Gastroesophageal sphincter (tissue), 4 donors: ENCODE results near the gene PMAIP1. TPM values are rescaled to one million over a fixed set of nuclear protein-coding genes. Genes with fewer than 3 reads are reported as not detected.

Experiments used
- ATAC-seq: fragments of 150-250 bp; one replicate; pipeline ENCODE4 v1.9.1; 2016; ENCODE audit warnings: mild to moderate bottlenecking, moderate library complexity
- H3K27ac ChIP-seq, 4 donors: fragments of 200-600 bp; sonication (generic) in 3 of 4; 1 replicate in 3 of 4; 2 replicates in 1 of 4; pipeline ENCODE4 v1.5.1; 2016 to 2019
- H3K27me3 ChIP-seq: fragments of 200-600 bp; sonication (generic); one replicate; pipeline ENCODE4 v1.5.1; 2019
- H3K36me3 ChIP-seq, 2 donors: fragments of 200-600 bp; sonication (generic); one replicate each; pipeline ENCODE4 v1.5.1; 2019; ENCODE audit warnings: control low read depth in 1 of 2
- H3K4me1 ChIP-seq, 3 donors: fragments of 200-600 bp; sonication (generic); 1 replicate in 2 of 3; 2 replicates in 1 of 3; pipeline ENCODE4 v1.5.1; 2016 to 2019; ENCODE audit warnings: control low read depth in 2 of 3
- H3K4me3 ChIP-seq, 2 donors: fragments of 200-600 bp; sonication (generic); one replicate each; pipeline ENCODE4 v1.5.1; 2019; ENCODE audit warnings: mild to moderate bottlenecking in 1 of 2, moderate library complexity in 1 of 2
- H3K9me3 ChIP-seq, 3 donors: fragments of 200-600 bp; sonication (generic); one replicate each; pipeline ENCODE4 v1.5.1; 2017 to 2019; ENCODE audit warnings: control low read depth in 2 of 3
- EP300 ChIP-seq: sonication (generic); formaldehyde crosslinking; IDR thresholded peaks from one replicate; pipeline ENCODE4 v1.6.1; 2017; ENCODE audit warnings: antibody characterized with exemption, mild to moderate bottlenecking
- POLR2A ChIP-seq, 2 donors: fragments of 450-650 bp; IDR thresholded peaks; one replicate each; pipeline ENCODE4 v1.6.1; 2017; ENCODE audit warnings: antibody characterized with exemption in 2 of 2, mild to moderate bottlenecking in 2 of 2, moderate library complexity in 1 of 2
- POLR2AphosphoS5 ChIP-seq: sonication (generic); formaldehyde crosslinking; IDR thresholded peaks from one replicate; pipeline ENCODE4 v1.6.1; 2017; ENCODE audit warnings: antibody characterized with exemption
- WGBS, 2 donors: methylation state at CpG; one replicate each; pipeline ENCODE4 v1.1.5; 2018; ENCODE audit warnings: low coverage in 1 of 2; 5-methylcytosine and 5-hydroxymethylcytosine counted together
- total RNA-seq, 4 donors: library from RNA; depleted of rRNA; stranded (reverse); fragments of >200 nt; gene quantifications; one replicate each; pipeline ENCODE4 v1.1.0, GENCODE V29; 2016
- TF ChIP-seq, protein P1 (sequence below), 4 experiments: fragments of 200-600 bp in 2 of 4; fragments of 450-650 bp in 2 of 4; sonication (generic) in 1 of 4; IDR thresholded peaks; one replicate each; pipeline ENCODE4 v1.5.1; 2017 to 2019; ENCODE audit warnings: antibody characterized with exemption in 4 of 4, mild to moderate bottlenecking in 2 of 4, moderate library complexity in 2 of 4

Gene PMAIP1
- total RNA-seq, 4 donors from 2014 or later = 1.2 to 2.7 (median 1.3) TPM; not detected in 1

DNA sequence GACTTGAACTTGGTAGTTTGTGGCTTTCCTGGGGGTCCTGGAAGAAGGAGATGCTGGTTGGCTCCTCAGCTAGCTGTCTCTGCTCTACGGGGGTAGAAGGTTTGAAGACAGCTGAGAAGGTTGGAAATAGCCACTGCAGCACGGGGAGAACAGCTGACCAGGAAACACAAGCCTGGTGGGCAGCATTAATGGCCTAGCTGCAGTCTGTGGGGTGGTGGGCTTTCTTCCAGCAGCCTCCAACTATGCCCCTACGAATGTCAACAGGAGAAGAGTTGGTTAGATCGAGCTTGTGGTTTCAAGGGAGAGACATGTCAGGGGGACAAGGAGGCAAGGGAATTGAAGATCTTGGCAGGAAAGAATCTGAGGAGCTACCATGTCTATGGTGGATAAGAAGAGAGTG lies 38.9 kb downstream of the PMAIP1 start:
- whole genome bisulfite sequencing, 2 donors = 60 to 85% methylated on average over 1 to 3 of the region's 4 CpGs
- TF ChIP-seq POLR2A (IDR thresholded peaks at IDR 0.05) (no peak), EP300 (no peak), POLR2AphosphoS5 (no peak)
- TF ChIP-seq, protein P1, sequence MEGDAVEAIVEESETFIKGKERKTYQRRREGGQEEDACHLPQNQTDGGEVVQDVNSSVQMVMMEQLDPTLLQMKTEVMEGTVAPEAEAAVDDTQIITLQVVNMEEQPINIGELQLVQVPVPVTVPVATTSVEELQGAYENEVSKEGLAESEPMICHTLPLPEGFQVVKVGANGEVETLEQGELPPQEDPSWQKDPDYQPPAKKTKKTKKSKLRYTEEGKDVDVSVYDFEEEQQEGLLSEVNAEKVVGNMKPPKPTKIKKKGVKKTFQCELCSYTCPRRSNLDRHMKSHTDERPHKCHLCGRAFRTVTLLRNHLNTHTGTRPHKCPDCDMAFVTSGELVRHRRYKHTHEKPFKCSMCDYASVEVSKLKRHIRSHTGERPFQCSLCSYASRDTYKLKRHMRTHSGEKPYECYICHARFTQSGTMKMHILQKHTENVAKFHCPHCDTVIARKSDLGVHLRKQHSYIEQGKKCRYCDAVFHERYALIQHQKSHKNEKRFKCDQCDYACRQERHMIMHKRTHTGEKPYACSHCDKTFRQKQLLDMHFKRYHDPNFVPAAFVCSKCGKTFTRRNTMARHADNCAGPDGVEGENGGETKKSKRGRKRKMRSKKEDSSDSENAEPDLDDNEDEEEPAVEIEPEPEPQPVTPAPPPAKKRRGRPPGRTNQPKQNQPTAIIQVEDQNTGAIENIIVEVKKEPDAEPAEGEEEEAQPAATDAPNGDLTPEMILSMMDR (IDR thresholded peaks at IDR 0.05) = no peak

DNA sequence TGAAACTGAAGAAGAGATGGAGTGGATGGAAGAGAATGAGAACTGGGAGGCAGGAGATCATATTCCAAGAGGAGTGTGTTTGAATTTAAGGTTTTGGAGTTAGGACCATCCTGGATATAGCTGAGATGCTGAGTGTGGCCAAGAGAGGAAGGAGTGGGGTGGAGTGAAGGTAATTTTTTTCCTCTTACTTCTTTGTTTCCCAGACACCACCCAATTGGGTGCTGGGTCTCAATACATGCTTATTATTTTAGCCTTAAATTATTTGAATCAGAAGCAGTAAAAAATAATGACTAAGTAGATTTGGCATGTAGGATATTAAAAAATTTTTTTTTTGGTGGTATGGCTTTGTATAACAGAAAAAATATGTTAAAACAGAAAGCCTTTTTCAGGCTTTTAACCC lies 39.3 kb downstream of the PMAIP1 start:
- H3K4me3 ChIP-seq = no peak overlapping the region
- no peaks in the 10 kb centered on the region for H3K27me3 ChIP-seq
- H3K36me3 ChIP-seq = no peaks in the 10 kb centered on the region
- no peaks in the 10 kb centered on the region for H3K9me3 ChIP-seq
- no peaks in the 10 kb centered on the region for H3K4me1 ChIP-seq
- no peak overlapping the region for H3K27ac ChIP-seq
- TF ChIP-seq POLR2A (IDR thresholded peaks at IDR 0.05) = no peak
- TF ChIP-seq, protein P1 (IDR thresholded peaks at IDR 0.05) = no peak
- no peak for TF ChIP-seq POLR2AphosphoS5
- TF ChIP-seq EP300 = no peak
- ATAC-seq = no peak

More for the DNA sequence above, 38.9 kb downstream of the PMAIP1 start:
- no peaks in the 10 kb centered on the region for H3K4me1 ChIP-seq
- no peak overlapping the region for H3K4me3 ChIP-seq
- H3K27me3 ChIP-seq = no peaks in the 10 kb centered on the region
- H3K27ac ChIP-seq = no peak overlapping the region
- H3K36me3 ChIP-seq = no peaks in the 10 kb centered on the region
- no peak for ATAC-seq
- H3K9me3 ChIP-seq = no peaks in the 10 kb centered on the region

DNA sequence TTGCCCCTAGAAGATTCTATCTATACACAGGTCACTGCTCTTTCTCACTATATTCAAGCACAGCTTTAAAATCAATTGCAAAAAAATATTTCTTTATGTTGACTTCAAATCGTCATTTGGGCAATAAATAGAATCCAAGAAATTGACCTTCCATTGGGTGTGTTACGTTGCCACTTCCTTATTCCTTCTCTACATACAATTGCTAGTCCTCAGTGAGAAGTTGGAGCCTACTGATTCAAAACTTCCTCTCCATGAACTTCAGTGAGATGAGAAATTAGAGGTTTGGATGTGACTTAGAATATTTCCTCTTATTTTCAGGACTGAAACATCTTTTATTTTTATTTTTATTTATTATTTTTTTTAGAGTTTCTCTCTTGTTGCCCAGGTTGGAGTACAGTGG lies 40.3 kb downstream of the PMAIP1 start:
- Histone ChIP-seq H3K9me3 (no peaks in the 10 kb centered on the region), H3K4me3 (no peak overlapping the region), H3K36me3 (no peaks in the 10 kb centered on the region), H3K4me1 (no peaks in the 10 kb centered on the region), H3K27me3 (no peaks in the 10 kb centered on the region), H3K27ac (no peak overlapping the region)
- ATAC-seq = no peak
- WGBS, 2 donors = 41 to 42% methylated on average over 2 of the region's 2 CpGs
- TF ChIP-seq, protein P1 (IDR thresholded peaks at IDR 0.05) = no peak
- TF ChIP-seq POLR2AphosphoS5 (no peak), POLR2A (IDR thresholded peaks at IDR 0.05) (no peak), EP300 (no peak)

DNA sequence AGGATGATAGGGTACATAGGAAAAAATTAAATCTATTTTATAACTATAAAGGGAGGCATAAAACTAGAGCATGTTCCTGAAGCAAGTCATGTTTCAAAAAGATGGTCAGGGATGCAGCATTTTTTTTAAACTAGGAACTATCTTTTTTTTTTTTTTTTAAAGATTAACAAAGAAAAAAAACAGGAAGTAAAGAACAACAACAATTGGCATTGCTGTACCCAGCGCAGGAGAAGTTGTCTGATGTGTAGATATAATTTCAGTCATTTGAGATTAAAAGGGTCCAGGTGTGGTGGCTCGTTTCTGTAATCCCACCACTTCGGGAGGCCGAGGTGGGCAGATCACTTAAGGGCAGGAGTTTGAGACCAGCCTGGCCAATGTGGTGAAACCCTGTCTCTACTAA lies 41.5 kb downstream of the PMAIP1 start:
- no peak for ATAC-seq
- H3K27me3 ChIP-seq = no peaks in the 10 kb centered on the region

DNA sequence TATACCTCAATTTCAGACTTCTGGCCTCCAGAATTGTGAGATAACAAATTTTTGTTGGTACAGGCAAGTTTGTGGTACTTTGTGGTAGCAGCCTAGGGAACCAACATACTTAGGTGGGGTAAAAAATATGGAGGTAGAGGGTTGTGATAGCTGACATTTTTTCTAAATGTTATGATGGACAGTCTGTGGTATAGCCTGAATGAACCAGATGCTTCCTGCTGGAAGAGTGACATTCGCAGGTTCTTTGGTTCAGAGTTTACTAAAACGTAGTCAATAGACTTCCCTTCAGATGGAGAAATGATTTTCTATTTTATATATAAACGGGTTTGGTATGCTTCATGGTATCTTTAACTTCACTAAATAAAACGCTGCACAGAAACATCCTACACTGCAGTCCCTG lies 42.8 kb downstream of the PMAIP1 start:
- H3K27me3 ChIP-seq = no peaks in the 10 kb centered on the region
- no peak overlapping the region for H3K27ac ChIP-seq
- H3K4me1 ChIP-seq = no peaks in the 10 kb centered on the region
- TF ChIP-seq POLR2AphosphoS5 = no peak
- TF ChIP-seq EP300 = no peak
- no peak for TF ChIP-seq POLR2A (IDR thresholded peaks at IDR 0.05)
- TF ChIP-seq, protein P1 (IDR thresholded peaks at IDR 0.05) = no peak
- no peak overlapping the region for H3K4me3 ChIP-seq
- no peaks in the 10 kb centered on the region for H3K36me3 ChIP-seq
- H3K9me3 ChIP-seq = no peaks in the 10 kb centered on the region
- WGBS, 2 donors = 74 to 81% methylated on average over 4 of the region's 4 CpGs
- no peak for ATAC-seq

More for the DNA sequence above, 41.5 kb downstream of the PMAIP1 start:
- no peak overlapping the region for H3K27ac ChIP-seq
- 66 to 86% methylated on average over 4 of the region's 4 CpGs for WGBS, 2 donors
- TF ChIP-seq EP300 (no peak), POLR2AphosphoS5 (no peak), POLR2A (IDR thresholded peaks at IDR 0.05) (no peak)
- TF ChIP-seq, protein P1 (IDR thresholded peaks at IDR 0.05) = no peak
- H3K9me3 ChIP-seq = no peaks in the 10 kb centered on the region
- H3K4me3 ChIP-seq = no peak overlapping the region
- H3K4me1 ChIP-seq = no peaks in the 10 kb centered on the region
- no peaks in the 10 kb centered on the region for H3K36me3 ChIP-seq
